HG02798 (cell line): ENCODE results near the gene GPR83.
"Not testable (repeated sequence)": the region's sequence is repeated elsewhere in the genome, so short reads cannot be mapped to it uniquely, and the experiment has no call there.

ENCODE experiments used
- ATAC-seq: cut with Tn5 transposase; IDR thresholded peaks from one replicate; pipeline ENCODE4 v1.9.1; 2021; ENCODE audit warnings: mild to moderate bottlenecking; ENCODE audit not compliant: unreplicated experiment, poor library complexity

GPR83 gene

DNA sequence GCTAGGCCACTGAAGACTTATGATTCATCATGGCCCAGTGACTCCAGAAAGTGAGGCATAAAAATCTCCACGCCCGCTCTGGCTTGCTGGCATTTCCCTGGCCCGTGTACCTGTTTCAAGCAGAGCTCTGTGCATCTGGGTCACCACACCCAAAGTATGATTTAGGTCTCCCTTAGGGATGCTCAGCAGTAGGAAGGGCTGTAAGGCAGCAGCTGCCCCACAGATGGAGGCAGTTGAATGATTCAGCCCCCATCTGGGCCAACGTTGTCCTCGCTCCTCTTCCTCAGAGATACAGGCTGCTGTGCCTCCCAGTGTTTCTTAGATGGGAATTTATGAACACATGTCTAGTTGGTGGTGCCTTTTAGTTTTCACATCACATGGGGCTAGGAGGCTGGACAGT lies 21.6 kb downstream of the GPR83 start:
- no peak for ATAC-seq

DNA sequence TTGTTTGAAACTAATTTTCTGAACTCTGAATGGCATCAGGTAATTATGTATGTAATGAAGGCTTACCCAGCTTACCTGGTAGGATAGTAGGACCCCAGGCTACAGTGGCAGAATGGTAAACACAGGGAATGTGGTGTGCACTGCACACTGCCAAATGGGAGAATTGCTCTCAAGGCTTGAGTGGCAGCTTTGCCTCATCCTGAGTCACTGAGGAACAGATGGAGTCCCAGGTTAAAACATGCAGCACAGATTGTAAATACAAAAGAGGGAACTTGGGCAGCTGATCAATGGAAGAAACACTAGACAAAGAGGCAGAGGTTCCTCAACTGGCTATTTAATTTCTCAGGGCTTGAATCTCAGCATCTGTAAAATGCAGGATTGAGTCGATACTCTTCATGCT lies 24.4 kb downstream of the GPR83 start:
- ATAC-seq = no peak

DNA sequence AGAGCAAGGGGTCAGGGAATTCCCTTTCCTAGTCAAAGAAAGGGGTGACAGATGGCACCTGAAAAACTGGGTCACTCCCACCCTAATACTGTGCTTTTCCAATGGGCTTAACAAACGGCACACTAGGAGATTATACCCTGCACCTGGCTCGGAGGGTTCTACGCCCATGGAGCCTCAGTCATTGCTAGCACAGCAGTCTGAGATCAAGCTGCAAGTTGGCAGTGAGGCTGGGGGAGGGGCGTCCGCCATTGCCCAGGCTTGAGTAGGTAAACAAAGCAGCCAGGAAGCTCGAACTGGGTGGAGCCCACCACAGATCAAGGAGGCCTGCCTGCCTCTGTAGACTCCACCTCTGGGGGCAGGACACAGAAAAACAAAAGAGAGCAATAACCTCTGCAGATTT lies 30.6 kb downstream of the GPR83 start:
- not testable (repeated sequence) for ATAC-seq

DNA sequence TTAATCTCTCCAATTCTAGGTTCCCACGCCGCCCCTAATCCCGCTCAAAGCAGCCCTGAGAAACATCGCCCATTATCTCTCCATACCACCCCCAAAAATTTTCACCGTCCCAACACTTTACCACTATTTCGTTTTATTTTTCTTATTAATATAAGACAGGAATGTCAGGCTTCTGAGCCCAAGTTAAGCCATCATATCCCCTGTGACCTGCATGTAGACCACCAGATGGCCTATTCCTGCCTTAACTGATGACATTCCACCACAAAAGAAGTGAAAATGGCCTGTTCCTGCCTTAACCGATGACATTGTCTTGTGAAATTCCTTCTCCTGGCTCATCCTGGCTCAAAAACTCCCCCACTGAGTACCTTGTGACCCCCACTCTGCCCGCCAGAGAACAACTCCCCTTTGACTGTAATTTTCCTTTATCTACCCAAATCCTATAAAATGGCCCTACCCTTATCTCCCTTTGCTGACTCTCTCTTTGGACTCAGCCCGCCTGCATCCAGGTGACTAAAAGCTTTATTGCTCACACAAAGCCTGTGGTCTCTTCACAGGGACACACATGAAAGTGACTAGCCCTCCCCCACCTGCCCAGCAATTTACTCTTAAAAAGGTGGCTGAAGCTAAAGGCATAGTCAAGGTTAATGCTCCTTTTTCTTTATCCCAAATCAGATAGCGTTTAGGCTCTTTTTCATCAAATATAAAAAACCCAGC lies 50.2 kb downstream of the GPR83 start:
- not testable (repeated sequence) for ATAC-seq

DNA sequence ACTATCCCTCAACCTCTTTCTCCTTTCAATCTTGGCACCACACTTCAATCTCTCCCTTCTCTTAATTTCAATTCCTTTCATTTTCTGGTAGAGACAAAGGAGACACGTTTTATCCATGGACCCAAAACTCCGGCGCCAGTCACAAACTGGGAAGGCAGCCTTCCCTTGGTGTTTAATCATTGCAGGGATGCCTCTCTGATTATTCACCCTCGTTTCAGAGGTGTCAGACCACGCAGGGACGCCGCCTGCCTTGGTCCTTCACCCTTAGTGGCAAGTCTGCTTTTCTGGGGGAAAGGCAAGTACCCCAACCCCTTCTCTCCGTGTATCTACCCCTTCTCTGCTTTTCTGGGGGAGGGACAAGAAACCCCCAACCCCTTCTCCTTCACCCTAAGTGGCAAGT lies 54.9 kb downstream of the GPR83 start:
- ATAC-seq = not testable (repeated sequence)

DNA sequence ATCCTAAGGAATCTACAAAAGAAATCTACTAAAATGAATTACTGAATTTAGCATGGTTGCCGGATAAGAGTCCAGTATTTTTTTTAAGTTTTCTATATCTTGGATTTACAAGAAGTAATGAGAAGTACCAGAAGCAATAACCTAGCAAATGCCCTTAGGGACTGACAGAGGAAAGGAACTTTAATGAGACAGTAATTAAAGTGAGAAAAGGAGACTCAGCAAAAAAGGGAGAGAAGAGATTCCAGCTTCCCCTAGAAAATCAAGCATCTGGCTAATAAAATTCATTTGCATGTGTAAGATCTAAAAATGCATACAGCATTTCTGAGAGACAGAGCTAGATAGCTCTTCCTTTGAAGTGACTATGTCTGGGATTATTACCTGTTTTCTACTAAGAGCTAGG lies 57.7 kb downstream of the GPR83 start:
- no peak for ATAC-seq

DNA sequence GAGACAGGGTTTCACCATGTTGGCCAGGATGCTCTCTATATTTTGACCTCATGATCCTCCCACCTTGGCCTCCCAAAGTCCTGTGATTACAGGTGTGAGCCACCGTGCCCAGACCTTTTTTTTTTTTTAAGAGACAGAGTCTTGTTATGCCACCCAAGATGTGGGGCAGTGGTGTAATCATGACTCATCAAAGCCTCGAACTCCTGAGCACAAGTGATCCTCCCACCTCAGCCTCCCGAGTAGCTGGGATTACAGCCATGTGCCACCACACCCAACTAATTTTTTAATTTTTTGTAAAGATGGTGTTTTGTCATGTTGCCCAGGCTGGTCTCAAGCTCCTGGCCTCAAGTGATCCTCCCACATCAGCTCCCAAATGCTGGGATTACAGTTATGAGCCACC lies 59.0 kb downstream of the GPR83 start:
- ATAC-seq = no peak

DNA sequence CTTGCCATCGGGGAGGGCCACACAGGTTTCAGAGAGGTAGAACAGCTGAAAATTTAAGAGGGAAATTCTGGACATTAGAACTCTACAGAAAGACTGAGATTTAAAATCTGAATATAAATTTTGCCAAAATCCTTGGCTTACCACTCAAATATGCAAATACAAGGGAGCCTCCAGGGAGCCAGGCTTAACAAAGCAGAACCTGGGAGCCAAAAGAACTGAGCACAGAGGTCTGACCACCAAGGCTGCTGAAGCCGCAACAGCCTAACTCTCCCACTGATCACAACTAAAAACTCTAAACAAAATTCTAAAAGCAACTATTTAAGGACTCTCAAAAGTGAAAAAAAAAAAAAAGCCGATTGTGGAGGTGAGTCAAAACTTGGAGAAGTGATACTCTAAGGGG lies 62.6 kb downstream of the GPR83 start:
- no peak for ATAC-seq

DNA sequence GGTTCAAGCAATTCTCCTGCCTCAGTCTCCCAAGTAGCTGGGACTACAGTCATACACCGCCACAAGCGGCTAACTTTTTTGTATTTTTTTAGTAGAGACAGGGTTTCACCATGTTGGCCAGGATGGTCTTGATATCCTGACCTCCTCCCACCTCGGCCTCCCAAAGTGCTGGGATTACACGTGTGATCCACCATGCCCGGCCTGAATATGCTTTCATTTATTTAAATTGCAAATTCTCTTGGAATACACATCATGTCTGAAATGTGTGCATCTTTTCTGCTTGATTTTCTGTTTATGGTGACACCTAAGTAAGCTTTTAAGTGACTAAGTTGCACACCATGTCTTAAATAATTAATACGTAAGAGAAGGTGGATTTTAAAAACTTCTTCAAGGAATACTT lies 65.2 kb downstream of the GPR83 start:
- no peak for ATAC-seq

DNA sequence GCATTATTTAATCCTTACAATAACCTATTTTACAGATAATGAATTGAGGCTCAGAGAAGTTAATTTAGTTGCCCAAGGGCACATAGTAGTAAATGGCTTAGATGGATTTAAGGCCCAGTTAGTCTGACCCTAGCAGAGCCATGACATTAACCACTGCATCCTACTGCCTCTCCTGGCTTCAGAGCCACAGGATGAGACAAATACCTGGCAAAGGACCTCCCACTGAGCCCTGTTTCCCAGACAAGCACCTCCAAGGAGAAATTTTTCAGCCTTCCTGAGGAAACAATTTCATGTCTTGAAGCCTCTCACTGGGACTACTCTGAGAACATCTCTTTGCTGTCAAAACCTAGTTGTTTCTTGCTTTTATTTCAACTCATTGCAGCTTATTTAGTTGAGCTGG lies 68.4 kb downstream of the GPR83 start:
- ATAC-seq = no peak

DNA sequence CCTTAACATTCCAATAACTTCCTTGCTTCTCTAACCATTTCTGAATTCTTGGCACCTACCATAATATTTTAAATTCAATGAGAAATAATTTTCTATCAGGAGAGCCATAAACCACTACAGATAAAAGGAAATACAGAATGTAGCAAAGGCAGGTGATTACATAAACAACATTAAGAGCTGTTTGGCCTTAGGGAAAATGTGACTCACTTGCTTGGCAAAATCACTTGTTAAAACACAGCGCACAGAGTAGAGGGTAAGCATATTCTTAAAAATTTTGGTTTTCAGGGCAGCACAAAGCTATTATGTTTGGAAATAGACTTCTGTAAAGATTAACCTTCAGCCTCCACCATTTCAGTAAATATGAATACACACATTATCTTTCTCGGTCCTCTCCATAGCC lies 70.4 kb downstream of the GPR83 start:
- ATAC-seq = no peak

DNA sequence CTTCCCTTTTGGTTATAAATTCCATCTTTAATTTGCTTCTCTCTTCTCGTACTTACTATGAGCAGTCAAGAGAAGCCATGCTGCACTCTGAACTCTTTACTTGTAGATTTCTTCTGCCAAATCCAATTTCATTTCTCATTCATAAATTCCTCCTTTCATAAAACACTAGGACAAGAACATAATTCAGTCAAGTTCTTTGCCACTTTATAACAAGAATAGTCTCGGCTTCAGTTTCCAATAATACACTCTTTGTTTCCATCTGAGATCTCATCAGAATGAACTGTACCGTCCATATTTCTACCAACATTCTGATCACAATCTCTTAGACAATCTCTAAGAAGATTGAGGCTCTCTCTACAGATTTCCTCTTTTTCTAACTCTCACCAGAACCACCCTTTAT lies 71.7 kb downstream of the GPR83 start:
- ATAC-seq = no peak

DNA sequence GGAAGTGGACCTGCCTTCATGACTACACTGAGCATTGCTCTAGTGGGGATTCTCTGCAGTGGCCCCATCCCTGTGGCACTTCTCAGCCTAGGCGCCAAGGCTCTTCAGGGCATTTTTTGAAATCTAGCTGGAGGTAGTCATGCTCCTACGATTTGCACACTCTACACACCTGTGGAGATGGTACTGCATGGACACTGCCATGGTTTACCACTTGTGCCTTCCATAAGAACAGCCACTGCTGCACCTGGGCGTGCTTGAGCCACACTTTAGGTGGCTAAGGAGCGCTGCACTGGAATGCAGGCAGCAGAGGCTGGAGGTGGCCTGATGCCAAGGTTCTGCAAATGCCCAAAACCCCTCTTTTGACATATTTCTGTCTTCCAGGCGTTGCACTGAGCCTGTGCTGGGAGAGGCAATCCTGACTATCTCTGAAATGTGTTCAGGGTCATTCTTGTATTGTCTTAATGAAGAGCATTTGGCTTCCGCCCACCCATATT lies 72.6 kb downstream of the GPR83 start:
- ATAC-seq = no peak
